H9 (cell line): ENCODE data around the gene KDF1. TPM values are rescaled to one million over a fixed set of nuclear protein-coding genes. Genes with fewer than 3 reads are reported as not detected.
A peak's percentile ranks its signal among the peaks of the same experiment; 100 is the strongest.

ENCODE experiments used
- DNase-seq: peaks from one replicate; pipeline ENCODE4 v3.0.0-alpha.2; 2017
- H2AFZ ChIP-seq: one replicate; pipeline ENCODE4 v1.6.1; 2013; ENCODE audit warnings: mild to moderate bottlenecking, low read length, control low read depth, moderate library complexity
- H2AK5ac ChIP-seq: 2 replicates; pipeline ENCODE4 v1.6.1; 2013; ENCODE audit warnings: low read length, control low read depth, mixed read lengths; ENCODE audit not compliant: insufficient read length
- H2BK120ac ChIP-seq: one replicate; pipeline ENCODE4 v1.6.1; 2013; ENCODE audit warnings: low read depth, mild to moderate bottlenecking, low read length, control low read depth, inconsistent platforms; ENCODE audit not compliant: poor library complexity, severe bottlenecking
- H2BK12ac ChIP-seq: 2 replicates; pipeline ENCODE4 v1.6.1; 2013; ENCODE audit warnings: low read length, control low read depth, mixed read lengths, low read depth; ENCODE audit not compliant: insufficient read length
- H2BK15ac ChIP-seq: 2 replicates; pipeline ENCODE4 v1.6.1; 2013; ENCODE audit warnings: low read depth, low read length, control low read depth
- H2BK20ac ChIP-seq: one replicate; pipeline ENCODE4 v1.6.1; 2013; ENCODE audit warnings: low read depth, mild to moderate bottlenecking, low read length, control low read depth, inconsistent platforms; ENCODE audit not compliant: poor library complexity, severe bottlenecking
- H2BK5ac ChIP-seq: 2 replicates; pipeline ENCODE4 v1.6.1; 2013; ENCODE audit warnings: low read length, control low read depth, mixed read lengths; ENCODE audit not compliant: insufficient read length
- H3K14ac ChIP-seq: 2 replicates; pipeline ENCODE4 v1.6.1; 2013; ENCODE audit warnings: low read length, control low read depth; ENCODE audit not compliant: insufficient read depth
- H3K18ac ChIP-seq: 2 replicates; pipeline ENCODE4 v1.6.1; 2013; ENCODE audit warnings: low read depth, mild to moderate bottlenecking, mixed read lengths, low read length, control low read depth; ENCODE audit not compliant: insufficient read length
- H3K23ac ChIP-seq: 2 replicates; pipeline ENCODE4 v1.6.1; 2013; ENCODE audit warnings: low read length, control low read depth, mixed read lengths, low read depth; ENCODE audit not compliant: insufficient read length
- H3K23me2 ChIP-seq: 2 replicates; pipeline ENCODE4 v1.6.1; 2013; ENCODE audit warnings: low read depth, mild to moderate bottlenecking, mixed read lengths, low read length, control low read depth; ENCODE audit not compliant: insufficient read length, poor library complexity, severe bottlenecking
- H3K27ac ChIP-seq: 2 replicates; pipeline ENCODE4 v1.5.1; 2013; ENCODE audit warnings: low read length, control low read depth, mixed read lengths, low read depth; ENCODE audit not compliant: insufficient read length
- H3K27me3 ChIP-seq: 2 replicates; pipeline ENCODE4 v1.6.1; 2013; ENCODE audit warnings: low read length, control low read depth, inconsistent platforms; ENCODE audit not compliant: insufficient read depth
- H3K4ac ChIP-seq: 2 replicates; pipeline ENCODE4 v1.6.1; 2013; ENCODE audit warnings: low read depth, mild to moderate bottlenecking, control low read depth, inconsistent platforms, low read length, moderate library complexity
- H3K4me1 ChIP-seq: 2 replicates; pipeline ENCODE4 v1.6.1; 2013; ENCODE audit warnings: low read length, control low read depth, inconsistent platforms; ENCODE audit not compliant: insufficient read depth
- H3K4me2 ChIP-seq: 2 replicates; pipeline ENCODE4 v1.6.1; 2013; ENCODE audit warnings: low read length, control low read depth, mixed read lengths; ENCODE audit not compliant: insufficient read length, insufficient read depth
- H3K56ac ChIP-seq: 2 replicates; pipeline ENCODE4 v1.6.1; 2013; ENCODE audit warnings: low read depth, mild to moderate bottlenecking, mixed read lengths, low read length, control low read depth; ENCODE audit not compliant: insufficient read length
- H3K79me1 ChIP-seq: 2 replicates; pipeline ENCODE4 v1.6.1; 2013; ENCODE audit warnings: low read depth, mild to moderate bottlenecking, moderate library complexity, low read length, control low read depth, inconsistent platforms; ENCODE audit not compliant: insufficient read depth, poor library complexity, severe bottlenecking
- H3K79me2 ChIP-seq: 2 replicates; pipeline ENCODE4 v1.6.1; 2013; ENCODE audit warnings: low read length, control low read depth, inconsistent platforms; ENCODE audit not compliant: insufficient read depth
- H3K9ac ChIP-seq: 2 replicates; pipeline ENCODE4 v1.6.1; 2013; ENCODE audit warnings: low read length, control low read depth, mixed read lengths; ENCODE audit not compliant: insufficient read length; ENCODE audit errors: extremely low read depth
- H3K9me3 ChIP-seq: one replicate; pipeline ENCODE4 v1.6.1; 2013; ENCODE audit warnings: low read depth, low read length, inconsistent platforms; ENCODE audit not compliant: control insufficient read depth
- H3T11ph ChIP-seq: one replicate; pipeline ENCODE4 v1.6.1; 2013; ENCODE audit warnings: mild to moderate bottlenecking, low read length, control low read depth, inconsistent platforms
- H4K20me1 ChIP-seq: one replicate; pipeline ENCODE4 v1.6.1; 2013; ENCODE audit not compliant: control insufficient read depth, insufficient read length, insufficient read depth
- H4K5ac ChIP-seq: 2 replicates; pipeline ENCODE4 v1.6.1; 2013; ENCODE audit warnings: low read depth, mild to moderate bottlenecking, mixed read lengths, low read length, control low read depth; ENCODE audit not compliant: insufficient read length
- H4K8ac ChIP-seq: replicated peaks from 2 replicates; pipeline ENCODE4 v1.6.1; 2013; ENCODE audit warnings: low read length, control low read depth, mixed read lengths, low read depth; ENCODE audit not compliant: insufficient read length
- H4K91ac ChIP-seq: 2 replicates; pipeline ENCODE4 v1.6.1; 2013; ENCODE audit warnings: low read depth, mild to moderate bottlenecking, moderate library complexity, mixed read lengths, low read length, control low read depth; ENCODE audit not compliant: insufficient read length
- H3K27ac Mint-ChIP-seq, 3 experiments: 2 replicates in 2 of 3; 3 replicates in 1 of 3; pipeline ENCODE4 v1.8.0; 2020 to 2021; ENCODE audit warnings: mixed read lengths in 3 of 3, mild to moderate bottlenecking in 1 of 3, moderate library complexity in 1 of 3
- H3K27me3 Mint-ChIP-seq: 2 replicates; pipeline ENCODE4 v1.8.0; 2021; ENCODE audit warnings: low read depth, mild to moderate bottlenecking, moderate library complexity, mixed read lengths
- H3K36me3 Mint-ChIP-seq, 3 experiments: 2 replicates in 2 of 3; 3 replicates in 1 of 3; pipeline ENCODE4 v1.8.0; 2020 to 2021; ENCODE audit warnings: low read depth in 3 of 3, mixed read lengths in 3 of 3; ENCODE audit not compliant: insufficient read depth in 1 of 3
- H3K4me1 Mint-ChIP-seq, 2 experiments: 2 replicates each; pipeline ENCODE4 v1.8.0; 2020; ENCODE audit warnings: mixed read lengths in 2 of 2
- H3K4me3 Mint-ChIP-seq, 2 experiments: 2 replicates in 1 of 2; 3 replicates in 1 of 2; pipeline ENCODE4 v1.8.0; 2020 to 2021; ENCODE audit warnings: mild to moderate bottlenecking in 2 of 2, mixed read lengths in 2 of 2, moderate library complexity in 1 of 2
- H3K9me3 Mint-ChIP-seq, 2 experiments: 2 replicates in 1 of 2; 3 replicates in 1 of 2; pipeline ENCODE4 v1.8.0; 2020; ENCODE audit warnings: mild to moderate bottlenecking in 2 of 2, mixed read lengths in 2 of 2, moderate library complexity in 1 of 2
- CTCF ChIP-seq: fragments of 200-600 bp; sonication (generic); conservative IDR thresholded peaks from 3 replicates; pipeline ENCODE4 v1.8.0; 2021; ENCODE audit warnings: antibody characterized with exemption, mild to moderate bottlenecking
- WGBS: extraction: QIAGEN DNeasy Blood & Tissue Kit; methylation state at CpG from one replicate; pipeline ENCODE4 v1.1.7; 2013; ENCODE audit warnings: missing lambda C conversion rate, low lambda C conversion rate, mixed read lengths; ENCODE audit not compliant: insufficient read length; ENCODE audit errors: extremely low coverage; 5-methylcytosine and 5-hydroxymethylcytosine counted together
- total RNA-seq: library from RNA; stranded (reverse); gene quantifications from 2 replicates; pipeline ENCODE4 v1.2.1, GENCODE V29; 2021

KDF1 gene
- total RNA-seq, 1 experiment from 2014 or later = 17.6 TPM

GRCh38 chr1:26900815-26901511 lies 59.3 kb downstream of the KDF1 start:
- H3T11ph ChIP-seq = no peak overlapping the region
- no peak overlapping the region for H2AFZ ChIP-seq
- H2BK120ac ChIP-seq = no peak overlapping the region
- DNase-seq = no peak
- peaks cover 12% of the 10 kb centered on the region for H3K23me2 ChIP-seq
- H2BK12ac ChIP-seq = no peak overlapping the region
- no peak overlapping the region for H4K8ac ChIP-seq
- no peak overlapping the region for H4K5ac ChIP-seq
- Mint-ChIP-seq H3K4me3 (peak overlapping the region; percentile 91 to 92), H3K27ac (peak overlapping the region; percentile 94 to 99 (median 96)), H3K9me3 (no peaks in the 10 kb centered on the region; a peak in 1 of 5 replicates), H3K27me3 (no peaks in the 10 kb centered on the region), H3K36me3 (peaks cover 2 to 23% (median 12%) of the 10 kb centered on the region in 3 experiments; a peak in 5 of 7 replicates), H3K4me1 (peaks cover 10 to 13% of the 10 kb centered on the region in 2 experiments)
- peaks cover 5% of the 10 kb centered on the region for H3K79me1 ChIP-seq
- no peak for TF ChIP-seq CTCF
- peak overlapping the region; percentile 91 for H3K4me2 ChIP-seq
- H3K79me2 ChIP-seq = peaks cover 8% of the 10 kb centered on the region; the same call in 1 of the 2 replicates
- H3K4me1 ChIP-seq = peaks cover 5% of the 10 kb centered on the region; the same call in 1 of the 2 replicates
- no peak overlapping the region for H4K91ac ChIP-seq
- no peak overlapping the region for H3K27ac ChIP-seq
- no peak overlapping the region for H2AK5ac ChIP-seq
- peak overlapping the region; percentile 73 for H3K9ac ChIP-seq
- no peak overlapping the region for H3K18ac ChIP-seq
- no peaks in the 10 kb centered on the region for H3K27me3 ChIP-seq
- no peak overlapping the region for H3K23ac ChIP-seq
- H3K14ac ChIP-seq = no peak overlapping the region
- no peak overlapping the region for H2BK5ac ChIP-seq
- WGBS = no CpG with 5 or more reads among the region's 18 CpGs
- H3K4ac ChIP-seq = no peak overlapping the region
- no peak overlapping the region for H3K56ac ChIP-seq
- H2BK20ac ChIP-seq = no peak overlapping the region
- no peak overlapping the region for H2BK15ac ChIP-seq
- H4K20me1 ChIP-seq = no peaks in the 10 kb centered on the region
- H3K9me3 ChIP-seq = no peaks in the 10 kb centered on the region
